ENCODE measurements around the gene NTM. TPM values are rescaled to one million over a fixed set of nuclear protein-coding genes. Genes with fewer than 3 reads are reported as not detected.
"Not testable (repeated sequence)": the region's sequence is repeated elsewhere in the genome, so short reads cannot be mapped to it uniquely, and the experiment has no call there.

The NTM gene
- total RNA-seq, 1 experiment from 2014 or later: 8.6 TPM

DNA sequence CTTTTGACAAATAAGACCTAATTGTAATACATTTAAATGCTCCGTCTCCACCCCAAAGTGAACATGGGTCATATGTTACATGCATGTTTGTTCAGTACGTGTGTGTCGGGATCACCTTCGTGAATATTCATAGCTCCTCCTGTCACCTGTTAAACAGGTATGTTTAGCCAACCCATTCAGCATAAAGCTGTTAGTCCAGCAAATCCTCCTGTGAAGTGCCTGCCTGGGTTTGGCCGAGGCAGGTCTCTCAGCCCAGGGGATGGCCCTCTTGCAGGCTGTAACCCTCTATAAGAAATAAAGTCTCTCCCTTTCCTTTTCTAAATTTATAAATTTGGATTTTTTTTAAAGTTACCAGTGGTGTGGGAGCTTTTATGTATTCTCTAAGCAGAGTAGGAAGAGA, 38.9 kb upstream of the NTM start:
- TF ChIP-seq, protein P1, sequence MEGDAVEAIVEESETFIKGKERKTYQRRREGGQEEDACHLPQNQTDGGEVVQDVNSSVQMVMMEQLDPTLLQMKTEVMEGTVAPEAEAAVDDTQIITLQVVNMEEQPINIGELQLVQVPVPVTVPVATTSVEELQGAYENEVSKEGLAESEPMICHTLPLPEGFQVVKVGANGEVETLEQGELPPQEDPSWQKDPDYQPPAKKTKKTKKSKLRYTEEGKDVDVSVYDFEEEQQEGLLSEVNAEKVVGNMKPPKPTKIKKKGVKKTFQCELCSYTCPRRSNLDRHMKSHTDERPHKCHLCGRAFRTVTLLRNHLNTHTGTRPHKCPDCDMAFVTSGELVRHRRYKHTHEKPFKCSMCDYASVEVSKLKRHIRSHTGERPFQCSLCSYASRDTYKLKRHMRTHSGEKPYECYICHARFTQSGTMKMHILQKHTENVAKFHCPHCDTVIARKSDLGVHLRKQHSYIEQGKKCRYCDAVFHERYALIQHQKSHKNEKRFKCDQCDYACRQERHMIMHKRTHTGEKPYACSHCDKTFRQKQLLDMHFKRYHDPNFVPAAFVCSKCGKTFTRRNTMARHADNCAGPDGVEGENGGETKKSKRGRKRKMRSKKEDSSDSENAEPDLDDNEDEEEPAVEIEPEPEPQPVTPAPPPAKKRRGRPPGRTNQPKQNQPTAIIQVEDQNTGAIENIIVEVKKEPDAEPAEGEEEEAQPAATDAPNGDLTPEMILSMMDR (conservative IDR thresholded peaks at IDR 0.05; ENCODE audit: low read depth, low read length): no peak
- no peak for TF ChIP-seq EZH2 (IDR thresholded peaks at IDR 0.05; ENCODE audit: borderline replicate concordance, low read depth, low read length, poor library complexity, severe bottlenecking)

GRCh38 chr11:131334601-131335000, 35.8 kb upstream of the NTM start:
- no peak overlapping the region for H3K27ac ChIP-seq (ENCODE audit: low read depth, low read length, poor library complexity, severe bottlenecking)
- no peaks in the 10 kb centered on the region for H3K36me3 ChIP-seq (ENCODE audit: insufficient read depth, low read length, poor library complexity, severe bottlenecking)
- TF ChIP-seq, protein P1 (conservative IDR thresholded peaks at IDR 0.05; ENCODE audit: low read depth, low read length): no peak
- TF ChIP-seq EZH2 (IDR thresholded peaks at IDR 0.05; ENCODE audit: borderline replicate concordance, low read depth, low read length, poor library complexity, severe bottlenecking): no peak
- no peaks in the 10 kb centered on the region for H3K9me3 ChIP-seq (ENCODE audit: low read depth, low read length, poor library complexity, severe bottlenecking)
- intact Hi-C loops (cut with micrococcal nuclease; ENCODE audit: unreplicated experiment): no loop called here
- no peaks in the 10 kb centered on the region for H3K4me1 ChIP-seq (ENCODE audit: insufficient read depth, low read length, poor library complexity, severe bottlenecking)
- POLR2A ChIA-PET (ENCODE audit: low non-redundant PET): no interaction called here
- CTCF ChIA-PET: no interaction called here
- DNase-seq (ENCODE audit: low spot score): no peak
- peaks cover 27% of the 10 kb centered on the region for H3K27me3 ChIP-seq (replicated peaks; ENCODE audit: insufficient read depth, low read depth, low read length, poor library complexity)
- no TSS peak for BruUV-seq (replicated peaks)
- no peak overlapping the region for H3K4me3 ChIP-seq (ENCODE audit: low read depth, low read length, poor library complexity, severe bottlenecking)

More for the DNA sequence above, 38.9 kb upstream of the NTM start:
- no peaks in the 10 kb centered on the region for H3K36me3 ChIP-seq (ENCODE audit: insufficient read depth, low read length, poor library complexity, severe bottlenecking)
- H3K27me3 ChIP-seq (replicated peaks; ENCODE audit: insufficient read depth, low read depth, low read length, poor library complexity): peaks cover 25% of the 10 kb centered on the region
- no peak for DNase-seq (ENCODE audit: low spot score)
- H3K4me1 ChIP-seq (ENCODE audit: insufficient read depth, low read length, poor library complexity, severe bottlenecking): no peaks in the 10 kb centered on the region
- POLR2A ChIA-PET (ENCODE audit: low non-redundant PET): no interaction called here
- no peak overlapping the region for H3K27ac ChIP-seq (ENCODE audit: low read depth, low read length, poor library complexity, severe bottlenecking)
- H3K4me3 ChIP-seq (ENCODE audit: low read depth, low read length, poor library complexity, severe bottlenecking): no peak overlapping the region
- intact Hi-C loops (cut with micrococcal nuclease; ENCODE audit: unreplicated experiment): no loop called here
- no peaks in the 10 kb centered on the region for H3K9me3 ChIP-seq (ENCODE audit: low read depth, low read length, poor library complexity, severe bottlenecking)
- CTCF ChIA-PET: no interaction called here
- BruUV-seq (replicated peaks): no TSS peak

GRCh38 chr11:131341900-131342299, 28.5 kb upstream of the NTM start:
- H3K4me1 ChIP-seq (ENCODE audit: insufficient read depth, low read length, poor library complexity, severe bottlenecking); H3K9me3 ChIP-seq (ENCODE audit: low read depth, low read length, poor library complexity, severe bottlenecking); DNase-seq (ENCODE audit: low spot score); BruUV-seq (replicated peaks); H3K4me3 ChIP-seq (ENCODE audit: low read depth, low read length, poor library complexity, severe bottlenecking); POLR2A ChIA-PET (ENCODE audit: low non-redundant PET); H3K36me3 ChIP-seq (ENCODE audit: insufficient read depth, low read length, poor library complexity, severe bottlenecking); CTCF ChIA-PET; intact Hi-C loops (cut with micrococcal nuclease; ENCODE audit: unreplicated experiment); H3K27ac ChIP-seq (ENCODE audit: low read depth, low read length, poor library complexity, severe bottlenecking): not testable (repeated sequence)
- peaks cover 11% of the 10 kb centered on the region for H3K27me3 ChIP-seq (replicated peaks; ENCODE audit: insufficient read depth, low read depth, low read length, poor library complexity)

- CTCF ChIA-PET; H3K36me3 ChIP-seq (ENCODE audit: insufficient read depth, low read length, poor library complexity, severe bottlenecking); H3K4me1 ChIP-seq (ENCODE audit: insufficient read depth, low read length, poor library complexity, severe bottlenecking); H3K9me3 ChIP-seq (ENCODE audit: low read depth, low read length, poor library complexity, severe bottlenecking); BruUV-seq (replicated peaks); DNase-seq (ENCODE audit: low spot score); POLR2A ChIA-PET (ENCODE audit: low non-redundant PET); intact Hi-C loops (cut with micrococcal nuclease; ENCODE audit: unreplicated experiment); H3K4me3 ChIP-seq (ENCODE audit: low read depth, low read length, poor library complexity, severe bottlenecking); H3K27ac ChIP-seq (ENCODE audit: low read depth, low read length, poor library complexity, severe bottlenecking): not testable (repeated sequence)
- peaks cover 11% of the 10 kb centered on the region for H3K27me3 ChIP-seq (replicated peaks; ENCODE audit: insufficient read depth, low read depth, low read length, poor library complexity)
Measured at GRCh38 chr11:131342442-131342841, 28.0 kb upstream of the NTM start.
